Vein endothelial cell (primary cell): ENCODE measurements around the gene FOXC2. TPM values are rescaled to one million over a fixed set of nuclear protein-coding genes. Genes with fewer than 3 reads are reported as not detected.

ENCODE experiments used
- total RNA-seq: library from RNA; depleted of rRNA; stranded (reverse); fragments of >200 nt; gene quantifications from 2 replicates; pipeline ENCODE4 v1.2.3, GENCODE V29; 2012

FOXC2 gene
- 3.1 and 5.9 TPM in 2 replicates for total RNA-seq

GRCh38 chr16:86566601-86566965 is at the start of gene FOXC2:
Gene FOXC2 (plus strand): TSS chr16:86566829. CDS start chr16:86567336, 507 bp downstream.

GRCh38 chr16:86554917-86555703 is 11.5 kb upstream of the FOXC2 start, which contains the start of gene MTHFSD:
Gene MTHFSD (minus strand): TSS chr16:86555235. CDS start chr16:86555184, 51 bp downstream.

GRCh38 chr16:86578061-86578599 is 11.5 kb downstream of the FOXC2 start, which contains the start of gene FOXL1:
Gene FOXL1 (plus strand): TSS chr16:86578549. CDS start chr16:86578724, 175 bp downstream.

Other genes with a start within 250 kb of the FOXC2 start
- gene FOXF1, start 56.3 kb upstream of the FOXC2 start, total RNA-seq: 0.19 and 0.65 TPM in 2 replicates
- 13.6 and 19.6 TPM in 2 replicates for gene MTHFSD, start 11.6 kb upstream of the FOXC2 start, total RNA-seq
- 3.2 and 4.6 TPM in 2 replicates for gene FOXL1, start 11.7 kb downstream of the FOXC2 start, total RNA-seq